GM18507 (cell line): ENCODE data around the gene EPS8.

ENCODE experiments used
- DNase-seq: peaks from one replicate; pipeline ENCODE4 v3.0.0; 2011; ENCODE audit warnings: low read depth; ENCODE audit not compliant: insufficient read length; ENCODE audit errors: extremely low spot score
- FAIRE-seq: peaks from 2 replicates; lab custom pipeline; 2011; peaks lifted over from hg19 to GRCh38; lab: Jason Lieb, UNC

Gene EPS8

DNA sequence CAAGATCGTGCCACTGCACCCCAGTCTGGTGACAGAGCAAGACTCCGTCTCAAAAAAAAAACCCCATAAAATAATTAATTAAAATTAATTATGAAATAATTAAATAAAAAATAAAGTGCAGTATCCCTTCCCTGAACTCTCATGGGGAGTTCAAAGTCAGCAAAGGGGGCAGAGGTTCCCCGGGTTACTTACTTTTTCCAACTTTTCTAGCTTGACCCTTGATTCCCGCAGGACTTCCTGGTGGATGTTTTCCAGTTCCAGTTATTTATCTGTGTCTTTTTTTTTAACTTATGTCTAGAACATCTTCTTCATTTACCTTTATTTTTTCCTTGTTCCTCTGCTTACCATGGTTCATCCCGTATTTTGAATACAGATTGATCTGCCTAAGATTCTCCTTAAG is 197.4 kb downstream of the EPS8 start:
- DNase-seq (no peak), FAIRE-seq (no peak)

DNA sequence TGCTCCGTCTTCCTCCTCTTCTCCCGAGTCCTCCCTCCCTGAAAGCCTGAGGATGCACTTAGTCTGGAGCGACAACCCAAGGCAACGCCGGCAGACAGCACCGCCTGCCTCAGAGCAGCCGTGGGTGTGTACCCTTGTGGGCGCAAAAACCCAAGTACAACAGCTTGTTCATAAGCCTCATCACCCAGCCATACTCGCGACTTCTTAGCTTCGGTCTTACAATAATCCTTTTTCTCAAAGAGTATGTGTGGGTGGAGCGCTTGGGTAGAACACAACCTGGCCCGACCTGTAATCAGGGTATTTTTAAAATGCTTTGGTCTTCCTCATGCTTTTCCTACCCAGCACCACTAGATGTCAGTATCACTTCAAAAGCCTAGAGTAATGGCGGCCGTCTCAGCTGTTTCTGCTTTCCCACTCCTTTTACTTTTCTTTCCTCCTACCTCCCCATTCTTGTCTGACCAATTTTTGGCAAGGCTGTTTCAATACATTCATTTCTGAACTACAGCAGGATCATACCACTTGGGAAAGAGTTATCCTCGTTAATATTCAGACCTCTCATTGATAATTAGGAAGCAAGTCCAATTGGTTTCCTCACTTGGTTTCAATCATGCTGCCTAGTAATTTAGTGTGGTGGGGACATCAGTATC is 198.9 kb downstream of the EPS8 start:
- peak; percentile 46 for DNase-seq
- FAIRE-seq, result peak; percentile 94

DNA sequence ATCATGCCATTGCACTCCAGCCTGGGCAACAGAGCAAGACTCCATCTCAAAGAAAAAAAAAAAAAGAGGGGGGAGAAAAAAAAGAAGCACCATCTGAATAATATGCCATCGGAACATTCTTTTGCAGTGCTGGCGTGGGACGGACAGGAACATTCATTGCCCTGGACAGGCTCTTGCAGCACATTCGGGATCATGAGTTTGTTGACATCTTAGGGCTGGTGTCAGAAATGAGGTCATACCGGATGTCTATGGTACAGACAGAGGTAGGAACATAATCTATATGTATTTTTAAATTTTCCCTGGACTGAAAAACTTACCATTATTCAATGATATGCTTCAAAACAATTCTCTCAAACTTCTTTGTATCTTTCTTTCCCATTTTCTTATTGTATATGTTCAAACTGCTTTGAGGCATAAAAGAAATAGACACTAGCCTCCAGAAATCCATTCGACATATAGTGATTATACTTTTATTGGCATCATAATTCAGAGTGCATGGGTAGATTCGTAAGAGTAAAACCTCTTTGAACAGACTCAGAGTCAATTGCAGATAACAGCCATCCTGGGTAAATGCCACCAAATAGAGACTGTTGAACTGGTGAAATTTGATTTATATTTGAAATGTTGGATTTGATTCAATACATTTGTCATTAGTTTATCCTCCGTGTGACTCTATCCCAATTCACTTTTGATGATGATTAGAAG is 199.7 kb downstream of the EPS8 start:
- no peak for DNase-seq
- no peak for FAIRE-seq

DNA sequence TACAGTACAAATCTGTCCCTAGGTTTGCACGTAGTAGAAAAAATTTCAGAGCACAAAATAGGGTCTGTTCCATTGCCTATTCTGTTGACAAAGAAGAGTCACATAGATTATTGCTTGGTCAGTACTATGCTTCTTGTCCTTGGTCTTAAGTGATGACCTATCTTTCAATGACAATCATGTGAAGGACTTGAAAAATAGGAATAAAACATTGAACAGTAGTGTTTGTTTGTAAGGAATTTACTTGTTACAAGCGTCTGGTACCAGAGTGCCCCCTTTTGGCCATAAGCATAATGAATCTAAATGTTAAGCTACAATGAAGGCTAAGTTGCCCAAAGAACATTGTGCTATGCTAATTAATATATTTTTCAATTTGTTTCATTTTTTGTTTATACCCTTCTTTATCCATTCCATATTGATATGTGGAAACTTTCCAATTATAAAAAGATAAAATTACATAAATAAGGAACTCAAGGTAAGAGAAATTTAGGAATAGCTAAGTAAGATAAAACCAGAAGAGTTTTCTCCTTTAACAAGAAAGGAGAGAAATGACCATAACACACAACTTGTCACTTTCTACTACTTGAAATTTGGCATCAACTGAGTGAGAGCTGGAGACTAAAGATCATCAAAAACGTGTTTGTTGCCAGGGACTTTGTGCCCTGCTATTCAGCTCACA is 204.7 kb downstream of the EPS8 start:
- DNase-seq, result no peak
- FAIRE-seq, result peak; percentile 51

DNA sequence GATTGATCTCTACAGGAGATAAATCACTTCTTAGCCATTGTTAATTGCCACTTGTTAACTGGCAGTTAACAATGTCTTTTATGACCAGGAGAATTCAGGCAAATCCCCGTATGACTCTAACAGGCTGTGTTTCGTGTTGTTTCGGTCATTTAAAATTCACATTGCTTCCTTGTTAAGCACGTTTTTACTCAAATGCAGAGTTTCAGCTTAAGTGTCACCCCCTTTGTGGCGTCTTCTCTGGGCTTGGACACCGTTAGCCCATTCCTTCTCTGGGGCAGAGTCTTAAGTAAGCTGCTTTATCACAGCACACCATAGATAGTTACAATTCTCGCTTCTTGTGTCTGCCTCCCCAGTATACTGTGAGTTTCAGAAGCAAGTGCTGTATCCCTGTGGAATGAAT is 205.4 kb downstream of the EPS8 start:
- FAIRE-seq (no peak), DNase-seq (no peak)

DNA sequence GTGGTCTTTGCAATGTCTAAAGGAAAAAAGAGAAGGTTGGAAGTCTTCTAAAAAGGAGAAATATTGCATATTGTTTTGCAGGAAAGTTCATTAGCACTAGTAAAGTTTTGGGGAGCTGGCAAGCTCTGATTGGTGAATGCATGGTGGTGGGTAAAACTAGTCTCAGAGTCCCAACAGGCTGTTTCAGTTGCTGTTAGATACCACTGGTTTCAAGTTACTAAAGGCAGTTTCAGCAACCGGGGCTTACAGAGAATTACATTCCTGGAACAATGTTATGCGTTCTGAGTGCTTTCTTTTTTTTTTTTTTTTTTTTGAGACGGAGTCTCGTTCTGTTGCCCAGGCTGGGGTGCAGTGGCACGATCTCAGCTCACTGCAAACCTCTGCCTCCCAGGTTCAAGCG is 208.2 kb downstream of the EPS8 start:
- DNase-seq (no peak), FAIRE-seq (no peak)

DNA sequence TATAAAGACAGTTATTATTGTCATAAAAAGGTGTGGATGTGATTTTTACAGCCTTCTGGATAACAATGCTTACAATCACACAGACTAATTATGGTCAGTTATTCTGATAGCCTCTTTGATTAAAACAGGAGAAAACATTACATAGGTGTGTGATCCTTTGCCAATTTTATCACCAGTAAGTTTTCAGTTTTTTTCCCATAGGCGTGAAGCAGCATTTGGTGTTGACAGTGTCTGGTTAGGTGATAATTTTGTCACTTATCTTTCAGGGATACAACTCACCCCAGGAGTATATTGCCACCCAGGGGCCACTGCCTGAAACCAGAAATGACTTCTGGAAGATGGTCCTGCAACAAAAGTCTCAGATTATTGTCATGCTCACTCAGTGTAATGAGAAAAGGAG is 208.8 kb downstream of the EPS8 start:
- FAIRE-seq (no peak), DNase-seq (no peak)

DNA sequence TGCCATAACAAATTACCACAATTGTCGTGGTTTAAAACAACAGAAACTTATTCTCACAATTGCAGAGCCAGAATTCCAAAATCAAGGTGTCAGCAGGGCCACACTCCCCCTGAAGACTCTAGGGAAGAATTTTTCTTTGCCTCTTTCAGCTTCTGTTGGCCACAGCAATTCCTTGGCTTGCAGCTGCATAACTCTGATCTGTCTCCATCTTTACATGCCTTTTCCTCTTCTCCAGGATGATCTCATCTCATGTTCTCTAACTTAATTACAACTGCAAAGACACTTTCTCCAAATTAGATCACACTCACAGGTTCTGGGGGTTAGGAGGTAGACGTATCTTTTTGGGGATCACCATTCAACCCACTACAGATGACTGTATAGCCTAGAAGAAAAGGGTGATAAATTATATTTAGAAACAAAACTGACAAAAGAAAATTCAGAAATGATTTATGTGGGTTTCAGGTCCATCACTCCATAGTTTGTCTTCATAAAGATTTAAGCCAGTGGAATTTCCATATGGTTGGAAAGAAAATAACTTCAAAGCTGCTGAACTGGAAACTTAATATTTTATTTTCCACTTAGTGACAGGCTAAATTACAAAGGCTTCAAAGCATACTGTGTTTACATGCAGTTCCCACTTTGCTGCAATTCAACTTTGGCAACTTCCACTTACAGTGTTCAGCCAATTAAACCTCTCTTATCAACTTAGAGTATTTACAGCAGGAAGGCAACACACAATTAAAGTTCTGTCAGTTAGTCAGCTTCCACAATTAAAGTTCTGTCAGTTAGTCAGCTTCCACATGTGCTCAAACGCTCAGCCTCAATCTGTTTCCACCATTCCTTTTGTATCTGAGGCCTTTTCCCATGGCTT is 213.3 kb downstream of the EPS8 start:
- DNase-seq (no peak), FAIRE-seq (no peak)

DNA sequence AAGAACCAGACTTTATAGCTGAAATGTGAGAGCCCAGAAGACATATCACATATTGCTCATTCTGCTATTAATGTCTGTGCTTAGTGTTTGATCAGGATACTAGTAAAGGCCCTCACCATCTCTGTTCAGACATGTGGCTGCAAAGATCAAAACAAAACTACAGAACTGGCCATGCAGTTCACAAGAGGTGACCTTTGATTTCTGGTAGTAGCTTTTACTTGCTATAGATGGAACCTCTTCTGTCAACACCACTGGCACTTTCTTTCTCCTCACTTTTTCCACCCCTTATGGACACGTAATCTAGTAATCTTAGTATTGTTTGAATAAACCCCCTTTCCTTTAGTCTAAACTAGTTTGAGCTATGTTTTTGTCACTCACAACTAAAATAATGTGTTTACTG is 214.8 kb downstream of the EPS8 start:
- no peak for DNase-seq
- FAIRE-seq, result no peak
